ENCODE data around the gene ICE2.
A peak's percentile ranks its signal among the peaks of the same experiment; 100 is the strongest.

The ICE2 gene

GRCh38 chr15:60373745-60374144 is 105.2 kb downstream of the ICE2 start:
- Histone ChIP-seq H3K4me3 (ENCODE audit: insufficient read depth in 1 of 2, low read depth in 1 of 2, low read length in 2 of 2) (peak overlapping the region in 1 of 2 experiments; percentile 48), H3K27ac (ENCODE audit: low read length, poor library complexity, severe bottlenecking) (peak overlapping the region; percentile 98), H3K36me3 (ENCODE audit: control insufficient read depth in 1 of 2, insufficient read depth in 2 of 2, low read depth in 1 of 2, low read length in 2 of 2) (peaks cover 18 to 88% of the 10 kb centered on the region in 2 experiments), H4K91ac (ENCODE audit: low read length) (no peak overlapping the region), H3K4me2 (ENCODE audit: low read length, poor library complexity, severe bottlenecking) (no peak overlapping the region), H3K9ac (ENCODE audit: low read length) (peak overlapping the region; percentile 85), H3K27me3 (ENCODE audit: control insufficient read depth in 1 of 2, insufficient read depth in 1 of 2, low read length in 2 of 2) (no peaks in the 10 kb centered on the region), H2BK120ac (ENCODE audit: low read depth, low read length) (peak overlapping the region; percentile 85), H2AFZ (ENCODE audit: low read depth, low read length) (no peak overlapping the region), H3K4me1 (ENCODE audit: control insufficient read depth, insufficient read depth, low read depth, low read length) (peaks cover 23% of the 10 kb centered on the region), H3K9me3 (ENCODE audit: control insufficient read depth, low read length) (no peaks in the 10 kb centered on the region), H2BK5ac (ENCODE audit: low read depth, low read length, poor library complexity, severe bottlenecking) (no peak overlapping the region), H2BK12ac (ENCODE audit: low read length in 2 of 2) (no peak overlapping the region), H3K23ac (ENCODE audit: low read length in 2 of 2) (no peak overlapping the region), H3K79me1 (replicated peaks; ENCODE audit: low read length, poor library complexity, severe bottlenecking) (no peaks in the 10 kb centered on the region), H3K18ac (ENCODE audit: low read depth in 1 of 2, low read length in 2 of 2) (peak overlapping the region in 1 of 2 experiments; percentile 79), H2BK15ac (ENCODE audit: low read depth, poor library complexity, severe bottlenecking) (no peak overlapping the region), H4K8ac (ENCODE audit: low read length) (no peak overlapping the region), H2AK5ac (ENCODE audit: low read length, severe bottlenecking) (peak overlapping the region; percentile 62), H3K14ac (ENCODE audit: low read length in 2 of 2) (peak overlapping the region in 1 of 2 experiments; percentile 19), H3K4ac (ENCODE audit: low read depth in 1 of 2, low read length in 2 of 2) (peak overlapping the region in 1 of 2 experiments; percentile 35)
- no peak for DNase-seq
- WGBS: 100% methylated on average over 1 of the region's 2 CpGs

GRCh38 chr15:60373327-60373726 is 105.6 kb downstream of the ICE2 start:
- Histone ChIP-seq H3K27ac (ENCODE audit: low read length, poor library complexity, severe bottlenecking) (peak overlapping the region; percentile 98), H2AFZ (ENCODE audit: low read depth, low read length) (no peak overlapping the region), H3K4me2 (ENCODE audit: low read length, poor library complexity, severe bottlenecking) (no peak overlapping the region), H2BK12ac (ENCODE audit: low read length in 2 of 2) (no peak overlapping the region), H3K18ac (ENCODE audit: low read depth in 1 of 2, low read length in 2 of 2) (peak overlapping the region in 1 of 2 experiments; percentile 71), H3K79me1 (replicated peaks; ENCODE audit: low read length, poor library complexity, severe bottlenecking) (no peaks in the 10 kb centered on the region), H3K27me3 (ENCODE audit: control insufficient read depth in 1 of 2, insufficient read depth in 1 of 2, low read length in 2 of 2) (no peaks in the 10 kb centered on the region), H3K4ac (ENCODE audit: low read depth in 1 of 2, low read length in 2 of 2) (peak overlapping the region in 1 of 2 experiments; percentile 60), H2BK15ac (ENCODE audit: low read depth, poor library complexity, severe bottlenecking) (peak overlapping the region; percentile 75), H2BK120ac (ENCODE audit: low read depth, low read length) (peak overlapping the region; percentile 85), H3K4me1 (ENCODE audit: control insufficient read depth, insufficient read depth, low read depth, low read length) (peaks cover 23% of the 10 kb centered on the region), H3K9ac (ENCODE audit: low read length) (peak overlapping the region; percentile 85), H3K36me3 (ENCODE audit: control insufficient read depth in 1 of 2, insufficient read depth in 2 of 2, low read depth in 1 of 2, low read length in 2 of 2) (peaks cover 18 to 89% of the 10 kb centered on the region in 2 experiments), H2AK5ac (ENCODE audit: low read length, severe bottlenecking) (peak overlapping the region; percentile 74), H3K23ac (ENCODE audit: low read length in 2 of 2) (no peak overlapping the region), H3K14ac (ENCODE audit: low read length in 2 of 2) (no peak overlapping the region), H4K91ac (ENCODE audit: low read length) (no peak overlapping the region), H3K9me3 (ENCODE audit: control insufficient read depth, low read length) (no peaks in the 10 kb centered on the region), H2BK5ac (ENCODE audit: low read depth, low read length, poor library complexity, severe bottlenecking) (peak overlapping the region; percentile 24), H3K4me3 (ENCODE audit: insufficient read depth in 1 of 2, low read depth in 1 of 2, low read length in 2 of 2) (no peak overlapping the region), H4K8ac (ENCODE audit: low read length) (peak overlapping the region; percentile 65)
- DNase-seq: peak; percentile 36
- 98% methylated on average over 3 of the region's 3 CpGs for WGBS

- H3K27ac ChIP-seq (ENCODE audit: low read length, poor library complexity, severe bottlenecking): peak overlapping the region; percentile 98
- peak overlapping the region; percentile 50 for H2AK5ac ChIP-seq (ENCODE audit: low read length, severe bottlenecking)
- 86% methylated on average over 1 of the region's 1 CpG for WGBS
- no peaks in the 10 kb centered on the region for H3K79me1 ChIP-seq (replicated peaks; ENCODE audit: low read length, poor library complexity, severe bottlenecking)
- H4K91ac ChIP-seq (ENCODE audit: low read length): no peak overlapping the region
- peaks cover 23% of the 10 kb centered on the region for H3K4me1 ChIP-seq (ENCODE audit: control insufficient read depth, insufficient read depth, low read depth, low read length)
- H3K9ac ChIP-seq (ENCODE audit: low read length): peak overlapping the region; percentile 85
- H3K4me3 ChIP-seq (ENCODE audit: insufficient read depth in 1 of 2, low read depth in 1 of 2, low read length in 2 of 2): no peak overlapping the region
- no peak overlapping the region for H3K4ac ChIP-seq (ENCODE audit: low read depth in 1 of 2, low read length in 2 of 2)
- no peak overlapping the region for H3K23ac ChIP-seq (ENCODE audit: low read length in 2 of 2)
- no peak overlapping the region for H4K8ac ChIP-seq (ENCODE audit: low read length)
- H3K4me2 ChIP-seq (ENCODE audit: low read length, poor library complexity, severe bottlenecking): no peak overlapping the region
- H3K27me3 ChIP-seq (ENCODE audit: control insufficient read depth in 1 of 2, insufficient read depth in 1 of 2, low read length in 2 of 2): no peaks in the 10 kb centered on the region
- no peak for DNase-seq
- no peaks in the 10 kb centered on the region for H3K9me3 ChIP-seq (ENCODE audit: control insufficient read depth, low read length)
- H3K18ac ChIP-seq (ENCODE audit: low read depth in 1 of 2, low read length in 2 of 2): no peak overlapping the region
- no peak overlapping the region for H3K14ac ChIP-seq (ENCODE audit: low read length in 2 of 2)
- no peak overlapping the region for H2BK120ac ChIP-seq (ENCODE audit: low read depth, low read length)
- peaks cover 18 to 85% of the 10 kb centered on the region in 2 experiments for H3K36me3 ChIP-seq (ENCODE audit: control insufficient read depth in 1 of 2, insufficient read depth in 2 of 2, low read depth in 1 of 2, low read length in 2 of 2)
- no peak overlapping the region for H2BK12ac ChIP-seq (ENCODE audit: low read length in 2 of 2)
- no peak overlapping the region for H2BK15ac ChIP-seq (ENCODE audit: low read depth, poor library complexity, severe bottlenecking)
- H2AFZ ChIP-seq (ENCODE audit: low read depth, low read length): no peak overlapping the region
- H2BK5ac ChIP-seq (ENCODE audit: low read depth, low read length, poor library complexity, severe bottlenecking): no peak overlapping the region
Measured at GRCh38 chr15:60372756-60373155, 106.2 kb downstream of the ICE2 start.

- Histone ChIP-seq H2BK15ac (ENCODE audit: low read depth, poor library complexity, severe bottlenecking) (no peak overlapping the region), H4K8ac (ENCODE audit: low read length) (no peak overlapping the region), H4K91ac (ENCODE audit: low read length) (no peak overlapping the region), H3K4me2 (ENCODE audit: low read length, poor library complexity, severe bottlenecking) (no peak overlapping the region), H3K14ac (ENCODE audit: low read length in 2 of 2) (no peak overlapping the region), H3K36me3 (ENCODE audit: control insufficient read depth in 1 of 2, insufficient read depth in 2 of 2, low read depth in 1 of 2, low read length in 2 of 2) (peaks cover 18 to 80% of the 10 kb centered on the region in 2 experiments), H3K4me3 (ENCODE audit: insufficient read depth in 1 of 2, low read depth in 1 of 2, low read length in 2 of 2) (no peak overlapping the region), H3K79me1 (replicated peaks; ENCODE audit: low read length, poor library complexity, severe bottlenecking) (no peaks in the 10 kb centered on the region), H3K9ac (ENCODE audit: low read length) (peak overlapping the region; percentile 85), H2BK12ac (ENCODE audit: low read length in 2 of 2) (peak overlapping the region; percentile 2 to 29), H3K18ac (ENCODE audit: low read depth in 1 of 2, low read length in 2 of 2) (peak overlapping the region; percentile 1 to 71), H2AK5ac (ENCODE audit: low read length, severe bottlenecking) (peak overlapping the region; percentile 27), H3K27ac (ENCODE audit: low read length, poor library complexity, severe bottlenecking) (peak overlapping the region; percentile 98), H2BK120ac (ENCODE audit: low read depth, low read length) (no peak overlapping the region), H2AFZ (ENCODE audit: low read depth, low read length) (no peak overlapping the region), H3K23ac (ENCODE audit: low read length in 2 of 2) (no peak overlapping the region), H2BK5ac (ENCODE audit: low read depth, low read length, poor library complexity, severe bottlenecking) (no peak overlapping the region), H3K4me1 (ENCODE audit: control insufficient read depth, insufficient read depth, low read depth, low read length) (peaks cover 23% of the 10 kb centered on the region), H3K9me3 (ENCODE audit: control insufficient read depth, low read length) (no peaks in the 10 kb centered on the region), H3K27me3 (ENCODE audit: control insufficient read depth in 1 of 2, insufficient read depth in 1 of 2, low read length in 2 of 2) (no peaks in the 10 kb centered on the region), H3K4ac (ENCODE audit: low read depth in 1 of 2, low read length in 2 of 2) (no peak overlapping the region)
- DNase-seq: peak; percentile 26
- 91% methylated on average over 4 of the region's 4 CpGs for WGBS
Measured at GRCh38 chr15:60372227-60372626, 106.7 kb downstream of the ICE2 start.
